HL-60 (cell line): ENCODE measurements around the gene CCNT1.

Experiments
- CTCF ChIP-seq: IDR thresholded peaks from one replicate; pipeline ENCODE4 v1.5.1; 2011; ENCODE audit warnings: low read length, control low read depth, inconsistent platforms; ENCODE audit not compliant: insufficient read depth
- POLR2AphosphoS5 ChIP-seq: IDR thresholded peaks from 2 replicates; pipeline ENCODE4 v1.6.1; 2012; ENCODE audit warnings: low read depth

DNA sequence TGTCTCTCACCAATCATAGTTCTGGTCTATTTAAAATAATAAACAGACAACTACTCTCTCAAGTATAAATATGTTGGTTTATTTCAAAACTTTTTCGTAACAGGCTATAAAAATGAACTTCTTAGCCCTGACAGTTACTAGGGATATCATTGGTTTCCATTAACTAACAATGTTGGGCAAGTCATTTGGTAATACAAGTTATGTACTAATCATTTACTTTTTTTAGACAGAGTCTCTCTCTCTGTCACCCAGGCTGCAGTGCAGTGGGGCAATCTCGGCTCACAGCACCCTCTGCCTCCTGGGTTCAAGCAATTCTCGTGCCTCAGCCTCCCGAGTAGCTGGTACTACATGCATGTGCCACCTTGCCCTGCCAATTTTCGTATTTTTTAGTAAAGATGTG, 19.9 kb downstream of the CCNT1 start:
- TF ChIP-seq CTCF (no peak), POLR2AphosphoS5 (no peak)
